SK-N-SH treated with all-trans-retinoic acid at 6 μM for 48 hours (cell line): ENCODE measurements around the gene PACS1.

Experiments
- ARNTL ChIP-seq: fragments of 450-650 bp; formaldehyde crosslinking; IDR thresholded peaks from 2 replicates; pipeline ENCODE4 v1.5.0; 2020; ENCODE audit warnings: low read depth, mild to moderate bottlenecking, moderate library complexity, borderline replicate concordance
- ESRRG ChIP-seq: fragments of 250-450 bp; sonication (Bioruptor Pico); IDR thresholded peaks from 2 replicates; pipeline ENCODE4 v1.6.1; 2021; ENCODE audit warnings: mild to moderate bottlenecking
- GLIS3 ChIP-seq: fragments of 250-450 bp; sonication (Bioruptor Pico); IDR thresholded peaks from 2 replicates; pipeline ENCODE4 v1.5.0; 2020; ENCODE audit warnings: mild to moderate bottlenecking, moderate library complexity
- ISL1 ChIP-seq: fragments of 250-450 bp; sonication (Bioruptor Pico); IDR thresholded peaks from 2 replicates; pipeline ENCODE4 v2.1.2; 2022; ENCODE audit warnings: mild to moderate bottlenecking, moderate library complexity
- RARB ChIP-seq: fragments of 250-450 bp; sonication (Bioruptor Pico); IDR thresholded peaks from 2 replicates; pipeline ENCODE4 v1.8.0; 2021; ENCODE audit warnings: mild to moderate bottlenecking, moderate library complexity
- ZC3H10 ChIP-seq: fragments of 250-450 bp; sonication (Bioruptor Pico); IDR thresholded peaks from 2 replicates; pipeline ENCODE4 v1.5.1; 2021; ENCODE audit warnings: mild to moderate bottlenecking, moderate library complexity
- ZFP3 ChIP-seq: fragments of 250-450 bp; sonication (Bioruptor Pico); IDR thresholded peaks from 2 replicates; pipeline ENCODE4 v1.5.0; 2020; ENCODE audit warnings: mild to moderate bottlenecking, moderate library complexity
- TF ChIP-seq, protein P1 (sequence below): fragments of 250-450 bp; sonication (Bioruptor Pico); IDR thresholded peaks from 2 replicates; pipeline ENCODE4 v1.5.1; 2021; ENCODE audit warnings: mild to moderate bottlenecking, moderate library complexity
- TF ChIP-seq, protein P2 (sequence below): fragments of 250-450 bp; sonication (Bioruptor Pico); IDR thresholded peaks from 2 replicates; pipeline ENCODE4 v1.5.0; 2020; ENCODE audit warnings: mild to moderate bottlenecking, moderate library complexity
- TF ChIP-seq, protein P3 (sequence below): fragments of 250-450 bp; sonication (Bioruptor Pico); IDR thresholded peaks from 2 replicates; pipeline ENCODE4 v1.8.0; 2021; ENCODE audit warnings: low read depth, mild to moderate bottlenecking, moderate library complexity, borderline replicate concordance

DNA sequence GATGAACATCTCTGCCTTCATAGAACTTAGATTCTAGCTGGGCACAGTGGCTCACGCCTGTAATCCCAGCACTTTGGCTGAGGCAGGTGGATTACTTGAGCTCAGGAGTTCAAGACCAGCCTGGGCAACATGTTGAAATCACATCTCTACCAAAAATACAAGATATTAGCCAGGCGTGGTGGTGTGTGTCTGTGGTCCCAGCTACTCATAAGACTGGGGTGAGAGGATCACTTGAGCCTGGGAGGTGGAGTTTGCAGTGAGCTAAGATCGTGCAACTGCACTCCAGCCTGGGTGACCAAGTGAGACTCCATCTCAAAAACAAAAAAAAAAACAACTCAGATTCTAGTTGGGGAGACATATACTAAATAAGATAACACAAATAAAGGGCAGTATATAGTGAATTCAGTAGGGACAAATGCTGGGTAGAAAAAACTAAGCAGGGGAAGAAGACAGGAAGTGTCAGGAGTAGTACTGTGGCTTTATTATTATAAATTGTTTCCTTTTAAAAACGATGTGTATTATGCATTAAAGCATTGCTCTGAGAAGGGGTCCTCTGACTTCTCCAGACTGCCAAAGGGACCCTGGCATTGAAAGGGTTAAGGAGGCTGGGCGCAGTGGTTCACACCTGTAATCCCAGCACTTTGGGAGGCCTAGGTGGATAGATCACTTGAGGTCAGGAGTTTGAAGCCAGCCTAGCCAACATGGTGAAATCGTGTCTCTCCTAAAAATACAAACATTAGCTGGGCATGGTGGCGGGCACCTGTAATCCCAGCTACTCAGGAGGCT is 46.7 kb downstream of the PACS1 start:
- TF ChIP-seq ISL1 (CRISPR knock-in tag) = no peak
- TF ChIP-seq ZC3H10 (CRISPR knock-in tag) = no peak
- TF ChIP-seq ARNTL = no peak
- TF ChIP-seq ZFP3 = no peak
- TF ChIP-seq, protein P1, sequence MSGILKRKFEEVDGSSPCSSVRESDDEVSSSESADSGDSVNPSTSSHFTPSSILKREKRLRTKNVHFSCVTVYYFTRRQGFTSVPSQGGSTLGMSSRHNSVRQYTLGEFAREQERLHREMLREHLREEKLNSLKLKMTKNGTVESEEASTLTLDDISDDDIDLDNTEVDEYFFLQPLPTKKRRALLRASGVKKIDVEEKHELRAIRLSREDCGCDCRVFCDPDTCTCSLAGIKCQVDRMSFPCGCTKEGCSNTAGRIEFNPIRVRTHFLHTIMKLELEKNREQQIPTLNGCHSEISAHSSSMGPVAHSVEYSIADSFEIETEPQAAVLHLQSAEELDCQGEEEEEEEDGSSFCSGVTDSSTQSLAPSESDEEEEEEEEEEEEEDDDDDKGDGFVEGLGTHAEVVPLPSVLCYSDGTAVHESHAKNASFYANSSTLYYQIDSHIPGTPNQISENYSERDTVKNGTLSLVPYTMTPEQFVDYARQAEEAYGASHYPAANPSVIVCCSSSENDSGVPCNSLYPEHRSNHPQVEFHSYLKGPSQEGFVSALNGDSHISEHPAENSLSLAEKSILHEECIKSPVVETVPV (CRISPR knock-in tag) = no peak
- TF ChIP-seq, protein P2, sequence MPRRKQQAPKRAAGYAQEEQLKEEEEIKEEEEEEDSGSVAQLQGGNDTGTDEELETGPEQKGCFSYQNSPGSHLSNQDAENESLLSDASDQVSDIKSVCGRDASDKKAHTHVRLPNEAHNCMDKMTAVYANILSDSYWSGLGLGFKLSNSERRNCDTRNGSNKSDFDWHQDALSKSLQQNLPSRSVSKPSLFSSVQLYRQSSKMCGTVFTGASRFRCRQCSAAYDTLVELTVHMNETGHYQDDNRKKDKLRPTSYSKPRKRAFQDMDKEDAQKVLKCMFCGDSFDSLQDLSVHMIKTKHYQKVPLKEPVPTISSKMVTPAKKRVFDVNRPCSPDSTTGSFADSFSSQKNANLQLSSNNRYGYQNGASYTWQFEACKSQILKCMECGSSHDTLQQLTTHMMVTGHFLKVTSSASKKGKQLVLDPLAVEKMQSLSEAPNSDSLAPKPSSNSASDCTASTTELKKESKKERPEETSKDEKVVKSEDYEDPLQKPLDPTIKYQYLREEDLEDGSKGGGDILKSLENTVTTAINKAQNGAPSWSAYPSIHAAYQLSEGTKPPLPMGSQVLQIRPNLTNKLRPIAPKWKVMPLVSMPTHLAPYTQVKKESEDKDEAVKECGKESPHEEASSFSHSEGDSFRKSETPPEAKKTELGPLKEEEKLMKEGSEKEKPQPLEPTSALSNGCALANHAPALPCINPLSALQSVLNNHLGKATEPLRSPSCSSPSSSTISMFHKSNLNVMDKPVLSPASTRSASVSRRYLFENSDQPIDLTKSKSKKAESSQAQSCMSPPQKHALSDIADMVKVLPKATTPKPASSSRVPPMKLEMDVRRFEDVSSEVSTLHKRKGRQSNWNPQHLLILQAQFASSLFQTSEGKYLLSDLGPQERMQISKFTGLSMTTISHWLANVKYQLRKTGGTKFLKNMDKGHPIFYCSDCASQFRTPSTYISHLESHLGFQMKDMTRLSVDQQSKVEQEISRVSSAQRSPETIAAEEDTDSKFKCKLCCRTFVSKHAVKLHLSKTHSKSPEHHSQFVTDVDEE (CRISPR knock-in tag) = no peak
- TF ChIP-seq RARB (CRISPR knock-in tag) = no peak
- TF ChIP-seq ESRRG (CRISPR knock-in tag) = no peak
- TF ChIP-seq, protein P3, sequence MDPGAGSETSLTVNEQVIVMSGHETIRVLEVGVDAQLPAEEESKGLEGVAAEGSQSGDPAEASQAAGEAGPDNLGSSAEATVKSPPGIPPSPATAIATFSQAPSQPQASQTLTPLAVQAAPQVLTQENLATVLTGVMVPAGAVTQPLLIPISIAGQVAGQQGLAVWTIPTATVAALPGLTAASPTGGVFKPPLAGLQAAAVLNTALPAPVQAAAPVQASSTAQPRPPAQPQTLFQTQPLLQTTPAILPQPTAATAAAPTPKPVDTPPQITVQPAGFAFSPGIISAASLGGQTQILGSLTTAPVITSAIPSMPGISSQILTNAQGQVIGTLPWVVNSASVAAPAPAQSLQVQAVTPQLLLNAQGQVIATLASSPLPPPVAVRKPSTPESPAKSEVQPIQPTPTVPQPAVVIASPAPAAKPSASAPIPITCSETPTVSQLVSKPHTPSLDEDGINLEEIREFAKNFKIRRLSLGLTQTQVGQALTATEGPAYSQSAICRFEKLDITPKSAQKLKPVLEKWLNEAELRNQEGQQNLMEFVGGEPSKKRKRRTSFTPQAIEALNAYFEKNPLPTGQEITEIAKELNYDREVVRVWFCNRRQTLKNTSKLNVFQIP (CRISPR knock-in tag) = no peak
- TF ChIP-seq GLIS3 (CRISPR knock-in tag) = no peak
